Neural cell (in vitro differentiated cells): ENCODE results near the gene CACNA1C. TPM values are rescaled to one million over a fixed set of nuclear protein-coding genes. Genes with fewer than 3 reads are reported as not detected.

ENCODE experiments used
- H2AFZ ChIP-seq: fragments of 200-600, 300-800 bp; sonication (generic), shearing (Covaris generic); 2 replicates; pipeline ENCODE4 v1.6.0; 2014; ENCODE audit warnings: low read depth, mild to moderate bottlenecking, antibody characterized with exemption, low read length, moderate library complexity
- H3F3A ChIP-seq: fragments of 200-600 bp; shearing (Covaris generic); 2 replicates; pipeline ENCODE4 v1.6.1; 2016; ENCODE audit warnings: mild to moderate bottlenecking, moderate library complexity, mixed read lengths, antibody characterized with exemption, low read length; ENCODE audit not compliant: insufficient read depth, poor library complexity, severe bottlenecking
- H3K27ac ChIP-seq: fragments of 200-600, 300-800 bp; sonication (generic), shearing (Covaris generic); 2 replicates; pipeline ENCODE4 v1.5.1; 2014; ENCODE audit warnings: mild to moderate bottlenecking, low read length, moderate library complexity
- H3K27me3 ChIP-seq: fragments of 300-800, 200-600 bp; sonication (generic), shearing (Covaris generic); 2 replicates; pipeline ENCODE4 v1.6.0; 2014; ENCODE audit warnings: mild to moderate bottlenecking, low read depth, low read length, moderate library complexity; ENCODE audit not compliant: insufficient read depth
- H3K36me3 ChIP-seq: fragments of 300-800, 200-600 bp; sonication (generic), shearing (Covaris generic); 2 replicates; pipeline ENCODE4 v1.5.1; 2014; ENCODE audit warnings: mild to moderate bottlenecking, antibody characterized with exemption, low read length, moderate library complexity; ENCODE audit not compliant: insufficient read depth
- H3K4me2 ChIP-seq: fragments of 300-800, 200-600 bp; sonication (generic), shearing (Covaris generic); 2 replicates; pipeline ENCODE4 v1.6.0; 2014; ENCODE audit warnings: mild to moderate bottlenecking, low read length
- H3K4me3 ChIP-seq: fragments of 300-800, 200-600 bp; sonication (generic), shearing (Covaris generic); 2 replicates; pipeline ENCODE4 v1.5.1; 2014; ENCODE audit warnings: mild to moderate bottlenecking, low read length, moderate library complexity
- H3K79me2 ChIP-seq: fragments of 200-600 bp; shearing (Covaris generic); replicated peaks from 2 replicates; pipeline ENCODE4 v1.6.0; 2014; ENCODE audit warnings: mild to moderate bottlenecking, low read length, moderate library complexity; ENCODE audit not compliant: insufficient read depth
- H3K9ac ChIP-seq: fragments of 300-800, 200-600 bp; sonication (generic), shearing (Covaris generic); 2 replicates; pipeline ENCODE4 v1.6.1; 2016; ENCODE audit warnings: mild to moderate bottlenecking, low read length, mixed read lengths
- H3K9me2 ChIP-seq: fragments of 200-600 bp; shearing (Covaris generic); 2 replicates; pipeline ENCODE4 v1.6.1; 2016; ENCODE audit warnings: mild to moderate bottlenecking, low read length, mixed read lengths; ENCODE audit not compliant: insufficient read depth
- H3K9me3 ChIP-seq: fragments of 200-600, 300-800 bp; sonication (generic), shearing (Covaris generic); 2 replicates; pipeline ENCODE4 v1.6.1; 2016; ENCODE audit warnings: mild to moderate bottlenecking, mixed run types, low read length, moderate library complexity, mixed read lengths
- H4K20me1 ChIP-seq: fragments of 200-600 bp; shearing (Covaris generic); 2 replicates; pipeline ENCODE4 v1.6.1; 2016; ENCODE audit warnings: mild to moderate bottlenecking, mixed run types; ENCODE audit not compliant: insufficient read depth
- CTCF ChIP-seq: fragments of 450-650 bp; IDR thresholded peaks from 2 replicates; pipeline ENCODE4 v1.5.1; 2014; ENCODE audit warnings: antibody characterized with exemption, mild to moderate bottlenecking, moderate library complexity; ENCODE audit not compliant: poor library complexity, severe bottlenecking
- EP300 ChIP-seq: fragments of 450-650 bp; conservative IDR thresholded peaks from 2 replicates; pipeline ENCODE4 v1.6.1; 2014; ENCODE audit warnings: antibody characterized with exemption, mild to moderate bottlenecking, moderate library complexity; ENCODE audit not compliant: poor library complexity, severe bottlenecking
- EZH2 ChIP-seq: fragments of 200-600, 300-800 bp; shearing (Covaris generic), sonication (generic); IDR thresholded peaks from 2 replicates; pipeline ENCODE4 v1.6.1; 2014; ENCODE audit warnings: antibody characterized with exemption, low read length, borderline replicate concordance, mild to moderate bottlenecking; ENCODE audit not compliant: insufficient read depth, poor library complexity, severe bottlenecking
- POLR2AphosphoS5 ChIP-seq: IDR thresholded peaks from 2 replicates; pipeline ENCODE4 v1.6.1; 2012
- RAD21 ChIP-seq: fragments of 450-650 bp; conservative IDR thresholded peaks from 2 replicates; pipeline ENCODE4 v1.6.1; 2014; ENCODE audit warnings: antibody characterized with exemption, mild to moderate bottlenecking, moderate library complexity
- REST ChIP-seq: IDR thresholded peaks from 2 replicates; pipeline ENCODE4 v1.6.1; 2012; ENCODE audit warnings: borderline replicate concordance
- SMC3 ChIP-seq: fragments of 450-650 bp; conservative IDR thresholded peaks from 2 replicates; pipeline ENCODE4 v1.6.1; 2014; ENCODE audit warnings: antibody characterized with exemption, mild to moderate bottlenecking, moderate library complexity; ENCODE audit not compliant: poor library complexity
- TAF1 ChIP-seq: IDR thresholded peaks from 2 replicates; pipeline ENCODE4 v1.6.1; 2012; ENCODE audit warnings: low read depth
- polyA plus RNA-seq: library from polyadenylated mRNA; depleted of rRNA; stranded (reverse); fragments of >200 nt; gene quantifications from 2 replicates; pipeline ENCODE4 v1.2.3, GENCODE V29; 2014

The CACNA1C gene
- polyA plus RNA-seq, 1 donor from 2014 or later: 9.7 TPM

- no peak for TF ChIP-seq EZH2
- no peak for TF ChIP-seq POLR2AphosphoS5
- TF ChIP-seq RAD21: no peak
- TF ChIP-seq SMC3: no peak
- TF ChIP-seq TAF1: no peak
- no peak for TF ChIP-seq REST
- TF ChIP-seq CTCF: no peak
- no peaks in the 10 kb centered on the region for H3F3A ChIP-seq
- H3K27ac ChIP-seq: no peak overlapping the region
- H3K4me3 ChIP-seq: no peak overlapping the region
- no peaks in the 10 kb centered on the region for H3K9me2 ChIP-seq
- no peaks in the 10 kb centered on the region for H3K27me3 ChIP-seq
- no peak overlapping the region for H2AFZ ChIP-seq
- H4K20me1 ChIP-seq: no peaks in the 10 kb centered on the region
- no peak overlapping the region for H3K9ac ChIP-seq
- no peaks in the 10 kb centered on the region for H3K79me2 ChIP-seq
- H3K36me3 ChIP-seq: no peaks in the 10 kb centered on the region
- H3K4me2 ChIP-seq: no peak overlapping the region
- H3K9me3 ChIP-seq: no peaks in the 10 kb centered on the region
Observed at GRCh38 chr12:2479851-2480535, 427.2 kb downstream of the CACNA1C start.

GRCh38 chr12:2481346-2481745 is 428.6 kb downstream of the CACNA1C start:
- Histone ChIP-seq H3K27me3 (no peaks in the 10 kb centered on the region), H3K27ac (no peak overlapping the region), H3K4me2 (no peak overlapping the region), H3K9me3 (no peaks in the 10 kb centered on the region), H2AFZ (no peak overlapping the region), H3K4me3 (no peak overlapping the region), H4K20me1 (no peaks in the 10 kb centered on the region), H3K79me2 (no peaks in the 10 kb centered on the region), H3K9me2 (no peaks in the 10 kb centered on the region), H3K9ac (no peak overlapping the region), H3K36me3 (no peaks in the 10 kb centered on the region), H3F3A (no peaks in the 10 kb centered on the region)
- no peak for TF ChIP-seq RAD21
- no peak for TF ChIP-seq CTCF
- TF ChIP-seq EP300: no peak
- TF ChIP-seq TAF1: no peak
